Liver (tissue), 3 donors: ENCODE results near the gene OTUD6A.

Source experiments
- CTCF ChIP-seq: fragments of 150-350 bp; IDR thresholded peaks from 2 replicates; pipeline ENCODE4 v1.5.1; 2017; ENCODE audit warnings: improper control_type of control experiment, low read depth, low read length; ENCODE audit not compliant: missing input control
- EGR1 ChIP-seq, 2 donors: IDR thresholded peaks; 2 replicates each; pipeline ENCODE4 v1.6.1; 2016 to 2018; ENCODE audit warnings: antibody characterized with exemption in 2 of 2, low read depth in 2 of 2
- FOXA1 ChIP-seq: IDR thresholded peaks from 2 replicates; pipeline ENCODE4 v1.6.1; 2016; ENCODE audit warnings: antibody characterized with exemption
- JUND ChIP-seq, 2 donors: IDR thresholded peaks; 2 replicates each; pipeline ENCODE4 v1.6.1; 2016; ENCODE audit warnings: antibody characterized with exemption in 2 of 2
- RAD21 ChIP-seq, 2 donors: IDR thresholded peaks; 2 replicates each; pipeline ENCODE4 v1.6.1; 2016; ENCODE audit warnings: antibody characterized with exemption in 2 of 2, mild to moderate bottlenecking in 2 of 2
- REST ChIP-seq: IDR thresholded peaks from 2 replicates; pipeline ENCODE4 v1.6.1; 2016; ENCODE audit warnings: antibody characterized with exemption, mild to moderate bottlenecking
- RXRA ChIP-seq, 2 donors: IDR thresholded peaks; 2 replicates each; pipeline ENCODE4 v1.6.1; 2017 to 2018; ENCODE audit warnings: antibody characterized with exemption in 2 of 2, mild to moderate bottlenecking in 1 of 2
- SP1 ChIP-seq: IDR thresholded peaks from 2 replicates; pipeline ENCODE4 v1.6.1; 2018; ENCODE audit warnings: antibody characterized with exemption, mild to moderate bottlenecking
- TAF1 ChIP-seq: conservative IDR thresholded peaks from 2 replicates; pipeline ENCODE4 v1.6.1; 2016; ENCODE audit warnings: antibody characterized with exemption, mild to moderate bottlenecking
- YY1 ChIP-seq: IDR thresholded peaks from 2 replicates; pipeline ENCODE4 v1.6.1; 2016; ENCODE audit warnings: antibody characterized with exemption, mild to moderate bottlenecking
- TF ChIP-seq, protein P1 (sequence below): IDR thresholded peaks from 2 replicates; pipeline ENCODE4 v1.6.1; 2016; ENCODE audit warnings: antibody characterized with exemption
- TF ChIP-seq, protein P2 (sequence below): IDR thresholded peaks from 2 replicates; pipeline ENCODE4 v1.6.1; 2016; ENCODE audit warnings: antibody characterized with exemption
- donor health status: healthy.
- donor health status: healthy.

GRCh38 chrX:70082723-70083122, 20.5 kb downstream of the OTUD6A start:
- TF ChIP-seq CTCF (no peak), REST (no peak), YY1 (no peak), RAD21 (IDR thresholded peaks at IDR 0.05) (no peak), JUND (IDR thresholded peaks at IDR 0.05) (no peak), TAF1 (no peak), RXRA (IDR thresholded peaks at IDR 0.05) (no peak), SP1 (no peak), FOXA1 (no peak), EGR1 (IDR thresholded peaks at IDR 0.05; ENCODE audit: low read depth in 2 of 2) (no peak)
- TF ChIP-seq, protein P1, sequence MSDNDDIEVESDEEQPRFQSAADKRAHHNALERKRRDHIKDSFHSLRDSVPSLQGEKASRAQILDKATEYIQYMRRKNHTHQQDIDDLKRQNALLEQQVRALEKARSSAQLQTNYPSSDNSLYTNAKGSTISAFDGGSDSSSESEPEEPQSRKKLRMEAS: no peak
- TF ChIP-seq, protein P2, sequence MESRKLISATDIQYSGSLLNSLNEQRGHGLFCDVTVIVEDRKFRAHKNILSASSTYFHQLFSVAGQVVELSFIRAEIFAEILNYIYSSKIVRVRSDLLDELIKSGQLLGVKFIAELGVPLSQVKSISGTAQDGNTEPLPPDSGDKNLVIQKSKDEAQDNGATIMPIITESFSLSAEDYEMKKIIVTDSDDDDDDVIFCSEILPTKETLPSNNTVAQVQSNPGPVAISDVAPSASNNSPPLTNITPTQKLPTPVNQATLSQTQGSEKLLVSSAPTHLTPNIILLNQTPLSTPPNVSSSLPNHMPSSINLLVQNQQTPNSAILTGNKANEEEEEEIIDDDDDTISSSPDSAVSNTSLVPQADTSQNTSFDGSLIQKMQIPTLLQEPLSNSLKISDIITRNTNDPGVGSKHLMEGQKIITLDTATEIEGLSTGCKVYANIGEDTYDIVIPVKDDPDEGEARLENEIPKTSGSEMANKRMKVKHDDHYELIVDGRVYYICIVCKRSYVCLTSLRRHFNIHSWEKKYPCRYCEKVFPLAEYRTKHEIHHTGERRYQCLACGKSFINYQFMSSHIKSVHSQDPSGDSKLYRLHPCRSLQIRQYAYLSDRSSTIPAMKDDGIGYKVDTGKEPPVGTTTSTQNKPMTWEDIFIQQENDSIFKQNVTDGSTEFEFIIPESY: no peak
